BJ (cell line): ENCODE data around the gene SLIT1. TPM values are rescaled to one million over a fixed set of nuclear protein-coding genes. Genes with fewer than 3 reads are reported as not detected.

Source experiments
- CTCF ChIA-PET: fragments of 350-600 bp; formaldehyde crosslinking; extraction: SDS; loops from one replicate; lab custom pipeline; 2021; ENCODE audit warnings: antibody characterized with exemption, inconsistent platforms; lab: Yijun Ruan, JAX
- POLR2A ChIA-PET: fragments of 300-600 bp; sonication (Branson Sonifier 250); formaldehyde crosslinking; extraction: SDS; loops from one replicate; lab custom pipeline; 2021; ENCODE audit warnings: antibody characterized with exemption; lab: Charles Lee
- DNase-seq: peaks from one replicate; pipeline ENCODE4 v3.0.0-alpha.2; 2011; ENCODE audit warnings: low read depth
- H3K27me3 ChIP-seq: 2 replicates; pipeline ENCODE4 v1.6.0; 2011; ENCODE audit warnings: low read length; ENCODE audit not compliant: control insufficient read depth, insufficient read depth
- H3K36me3 ChIP-seq: 2 replicates; pipeline ENCODE4 v1.5.1; 2011; ENCODE audit warnings: low read length; ENCODE audit not compliant: control insufficient read depth, insufficient read depth
- H3K4me3 ChIP-seq: 2 replicates; pipeline ENCODE4 v1.5.1; 2011; ENCODE audit warnings: low read depth, mild to moderate bottlenecking, control low read depth, low read length
- CTCF ChIP-seq: IDR thresholded peaks from 2 replicates; pipeline ENCODE4 v1.5.1; 2011; ENCODE audit warnings: low read depth, mild to moderate bottlenecking, control low read depth, inconsistent platforms, low read length, moderate library complexity; ENCODE audit not compliant: insufficient read depth
- polyA plus RNA-seq: library from polyadenylated mRNA; depleted of rRNA; stranded (reverse); fragments of >200 nt; gene quantifications from 2 replicates; pipeline ENCODE4 v1.2.3, GENCODE V29; 2011

The SLIT1 gene
- polyA plus RNA-seq, 1 experiment: 0.02 TPM

GRCh38 chr10:97228775-97229157, 43.0 kb upstream of the SLIT1 start:
- no peaks in the 10 kb centered on the region for H3K27me3 ChIP-seq
- H3K4me3 ChIP-seq: no peak overlapping the region
- no peak for TF ChIP-seq CTCF
- no peak for DNase-seq
- ChIA-PET CTCF (interaction anchor here (0.7 to 5.3 kb wide), 2 partner anchors 19 to 155 kb away, joined by 3 to 33 read pairs; no protein-coding TSS in a partner anchor), POLR2A (no interaction called here)
- no peaks in the 10 kb centered on the region for H3K36me3 ChIP-seq

GRCh38 chr10:97228130-97228774, 42.5 kb upstream of the SLIT1 start:
- no peaks in the 10 kb centered on the region for H3K27me3 ChIP-seq
- TF ChIP-seq CTCF: no peak
- ChIA-PET POLR2A (no interaction called here), CTCF (interaction anchor here (0.7 to 5.3 kb wide), 3 partner anchors 19 to 772 kb away, joined by 3 to 33 read pairs (median 3); no protein-coding TSS in a partner anchor)
- H3K4me3 ChIP-seq: no peak overlapping the region
- DNase-seq: no peak
- no peaks in the 10 kb centered on the region for H3K36me3 ChIP-seq

GRCh38 chr10:97226398-97226797, 40.6 kb upstream of the SLIT1 start:
- Histone ChIP-seq H3K36me3 (no peaks in the 10 kb centered on the region), H3K27me3 (no peaks in the 10 kb centered on the region), H3K4me3 (no peak overlapping the region)
- ChIA-PET CTCF (interaction anchor here (1.3 to 5.3 kb wide), 3 partner anchors 12 to 154 kb away, joined by 4 to 33 read pairs (median 4); no protein-coding TSS in a partner anchor), POLR2A (no interaction called here)
- TF ChIP-seq CTCF: no peak
- no peak for DNase-seq

- ChIA-PET POLR2A (no interaction called here), CTCF (interaction anchor here (1.0 to 5.3 kb wide), 5 partner anchors 9 to 144 kb away, joined by 4 to 33 read pairs (median 4); no protein-coding TSS in a partner anchor)
- Histone ChIP-seq H3K27me3 (no peaks in the 10 kb centered on the region), H3K36me3 (no peaks in the 10 kb centered on the region), H3K4me3 (no peak overlapping the region)
- no peak for DNase-seq
- no peak for TF ChIP-seq CTCF
Observed at GRCh38 chr10:97224483-97225435, 39.0 kb upstream of the SLIT1 start.

- no peak for TF ChIP-seq CTCF
- H3K4me3 ChIP-seq: no peak overlapping the region
- DNase-seq: no peak
- CTCF ChIA-PET: interaction anchor here (3.0 to 4.5 kb wide), 2 partner anchors 11 to 12 kb away, joined by 12 to 35 read pairs; no protein-coding TSS in a partner anchor
- POLR2A ChIA-PET: no interaction called here
- no peaks in the 10 kb centered on the region for H3K27me3 ChIP-seq
- H3K36me3 ChIP-seq: no peaks in the 10 kb centered on the region
Observed at GRCh38 chr10:97222326-97222961, 36.7 kb upstream of the SLIT1 start.
